ENCODE measurements around the gene C19orf81.

DNA sequence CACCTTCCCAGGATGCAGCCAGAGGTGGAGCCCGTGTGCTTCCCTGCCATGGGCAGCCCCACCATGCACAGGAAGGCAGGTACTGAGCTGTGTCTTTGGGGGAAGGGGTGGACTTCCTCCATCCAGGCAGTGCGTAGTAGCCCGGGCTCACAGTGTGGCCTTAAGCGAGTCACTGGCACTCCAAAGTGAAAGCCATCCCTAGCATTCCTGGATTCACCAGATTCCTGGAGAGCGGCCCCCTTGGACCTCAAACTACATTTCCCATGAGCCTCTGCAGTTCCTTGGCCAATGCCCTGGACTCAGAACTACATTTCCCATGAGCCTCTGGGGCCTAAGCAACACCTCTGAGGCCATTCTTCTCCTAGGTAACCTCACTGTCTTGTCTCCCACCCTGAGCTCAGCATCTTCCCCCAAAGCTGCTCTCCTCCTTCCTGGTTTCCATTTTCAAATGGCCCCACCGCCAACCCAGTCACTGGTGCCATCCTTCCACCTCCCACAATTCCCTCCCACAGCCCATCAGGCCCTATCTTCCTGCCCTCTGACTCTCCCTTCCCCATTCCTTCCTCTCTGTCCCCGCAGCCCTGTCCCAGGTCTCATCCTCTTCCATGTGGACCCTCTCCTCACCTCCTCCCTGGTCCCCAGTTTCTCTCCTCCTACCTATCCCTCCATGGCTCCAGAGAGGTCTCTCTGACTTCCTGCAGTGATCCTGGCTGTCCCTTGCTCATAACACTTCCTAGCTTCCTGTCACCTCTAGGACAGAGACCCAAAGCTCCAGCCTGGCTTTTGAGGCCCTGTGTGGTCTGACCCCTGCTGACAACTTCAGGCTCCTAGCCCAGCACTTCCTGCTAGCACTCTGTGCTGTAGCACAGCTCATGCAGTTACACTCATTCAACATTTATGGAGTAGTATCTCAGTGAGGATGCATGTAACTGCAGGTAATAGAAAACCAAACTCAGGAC is at the start of gene C19orf81:
- TF ChIP-seq, protein P1, sequence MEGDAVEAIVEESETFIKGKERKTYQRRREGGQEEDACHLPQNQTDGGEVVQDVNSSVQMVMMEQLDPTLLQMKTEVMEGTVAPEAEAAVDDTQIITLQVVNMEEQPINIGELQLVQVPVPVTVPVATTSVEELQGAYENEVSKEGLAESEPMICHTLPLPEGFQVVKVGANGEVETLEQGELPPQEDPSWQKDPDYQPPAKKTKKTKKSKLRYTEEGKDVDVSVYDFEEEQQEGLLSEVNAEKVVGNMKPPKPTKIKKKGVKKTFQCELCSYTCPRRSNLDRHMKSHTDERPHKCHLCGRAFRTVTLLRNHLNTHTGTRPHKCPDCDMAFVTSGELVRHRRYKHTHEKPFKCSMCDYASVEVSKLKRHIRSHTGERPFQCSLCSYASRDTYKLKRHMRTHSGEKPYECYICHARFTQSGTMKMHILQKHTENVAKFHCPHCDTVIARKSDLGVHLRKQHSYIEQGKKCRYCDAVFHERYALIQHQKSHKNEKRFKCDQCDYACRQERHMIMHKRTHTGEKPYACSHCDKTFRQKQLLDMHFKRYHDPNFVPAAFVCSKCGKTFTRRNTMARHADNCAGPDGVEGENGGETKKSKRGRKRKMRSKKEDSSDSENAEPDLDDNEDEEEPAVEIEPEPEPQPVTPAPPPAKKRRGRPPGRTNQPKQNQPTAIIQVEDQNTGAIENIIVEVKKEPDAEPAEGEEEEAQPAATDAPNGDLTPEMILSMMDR (conservative IDR thresholded peaks at IDR 0.05; ENCODE audit: low read length): no peak
- TF ChIP-seq EZH2phosphoT487 (IDR thresholded peaks at IDR 0.05; ENCODE audit: borderline replicate concordance): no peak
